Stimulated activated CD8-positive, alpha-beta memory T cell treated with anti-CD3 and anti-CD28 coated beads, Interleukin-4, amount 100 ng/mL, for 4 hours (primary cell): ENCODE results near the gene DOCK1.

Source experiments
- DNase-seq, 2 donors: peaks; one replicate each; pipeline ENCODE4 v3.0.0-alpha.2; 2020; ENCODE audit warnings: low read depth in 2 of 2, low spot score in 1 of 2

The DOCK1 gene

DNA sequence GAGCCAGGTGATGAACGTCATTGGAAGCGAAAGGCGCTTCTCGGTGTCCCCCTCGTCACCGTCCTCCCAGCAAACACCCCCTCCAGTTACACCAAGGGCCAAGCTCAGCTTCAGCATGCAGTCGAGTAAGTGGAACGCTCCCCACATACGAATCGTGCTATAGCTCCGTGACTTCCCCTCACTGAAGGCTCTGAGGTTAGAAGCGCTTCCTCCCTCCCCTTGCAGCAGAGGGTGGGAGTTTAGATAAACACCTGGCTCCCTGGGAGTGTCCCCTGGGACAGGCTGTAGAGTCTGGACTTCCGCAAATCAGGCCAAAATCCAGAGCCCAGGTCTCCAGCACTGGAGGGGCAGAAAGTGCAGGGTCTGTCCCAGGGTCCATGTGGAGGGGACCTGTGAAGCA, 538.9 kb downstream of the DOCK1 start:
- no peak for DNase-seq

DNA sequence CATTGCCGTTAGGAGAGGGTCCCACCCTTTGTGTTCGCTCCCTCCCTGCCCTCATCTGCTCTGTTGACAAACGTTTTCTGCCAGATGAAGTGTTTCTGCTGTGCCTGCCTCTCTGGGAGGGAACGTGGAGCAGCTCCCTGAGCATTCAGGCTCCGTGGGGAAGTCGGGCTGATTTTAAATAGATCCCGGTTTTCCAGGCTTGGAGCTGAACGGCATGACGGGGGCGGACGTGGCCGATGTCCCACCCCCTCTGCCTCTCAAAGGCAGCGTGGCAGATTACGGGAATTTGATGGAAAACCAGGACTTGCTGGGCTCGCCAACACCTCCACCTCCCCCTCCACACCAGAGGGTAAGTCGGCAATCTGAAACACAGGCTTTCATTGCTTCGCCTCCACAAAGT, 542.0 kb downstream of the DOCK1 start:
- DNase-seq: no peak

GRCh38 chr10:127449490-127449889, 544.3 kb downstream of the DOCK1 start:
- DNase-seq: no peak

GRCh38 chr10:127450644-127451043, 545.4 kb downstream of the DOCK1 start:
- no peak for DNase-seq

DNA sequence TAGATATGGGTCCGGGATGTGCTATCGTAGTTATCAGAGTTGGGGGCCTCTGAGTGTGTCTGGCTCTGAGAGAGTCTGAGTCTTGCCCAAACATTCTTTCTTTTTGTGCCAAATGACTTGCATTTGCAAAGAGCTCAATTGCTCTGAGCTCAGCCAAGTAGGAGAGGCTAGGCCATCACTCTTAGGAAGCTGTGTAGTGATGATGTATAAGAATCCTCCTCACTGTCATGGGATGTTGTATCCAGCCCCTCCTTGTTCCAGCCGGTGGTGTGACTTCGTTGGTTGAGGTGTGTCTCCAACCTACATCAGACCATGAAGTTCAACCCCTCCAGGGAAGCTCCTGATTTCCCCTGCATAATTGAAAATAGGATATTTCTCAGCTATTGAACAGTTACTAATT, 546.4 kb downstream of the DOCK1 start:
- no peak for DNase-seq

DNA sequence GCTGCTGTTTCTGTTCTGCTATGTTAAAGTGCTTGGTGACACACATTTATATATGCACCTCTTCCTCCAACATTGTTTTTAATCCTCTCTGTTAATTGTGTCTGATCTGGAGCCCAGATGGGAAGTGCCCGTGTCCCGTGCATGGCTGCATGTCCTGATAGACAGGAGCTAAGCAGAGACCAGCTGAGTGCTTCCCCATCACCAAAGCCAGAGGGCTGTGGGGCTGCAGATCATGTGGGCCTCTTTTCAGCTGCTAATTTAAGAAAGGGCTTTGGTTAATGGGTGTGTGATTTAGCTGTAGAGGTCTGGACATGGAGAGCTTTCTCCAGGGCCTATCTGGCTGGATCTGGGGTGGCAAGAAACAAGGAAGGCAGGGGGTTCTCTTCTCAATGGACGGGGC, 547.3 kb downstream of the DOCK1 start:
- no peak for DNase-seq

GRCh38 chr10:127453706-127454105, 548.5 kb downstream of the DOCK1 start:
- DNase-seq: no peak

DNA sequence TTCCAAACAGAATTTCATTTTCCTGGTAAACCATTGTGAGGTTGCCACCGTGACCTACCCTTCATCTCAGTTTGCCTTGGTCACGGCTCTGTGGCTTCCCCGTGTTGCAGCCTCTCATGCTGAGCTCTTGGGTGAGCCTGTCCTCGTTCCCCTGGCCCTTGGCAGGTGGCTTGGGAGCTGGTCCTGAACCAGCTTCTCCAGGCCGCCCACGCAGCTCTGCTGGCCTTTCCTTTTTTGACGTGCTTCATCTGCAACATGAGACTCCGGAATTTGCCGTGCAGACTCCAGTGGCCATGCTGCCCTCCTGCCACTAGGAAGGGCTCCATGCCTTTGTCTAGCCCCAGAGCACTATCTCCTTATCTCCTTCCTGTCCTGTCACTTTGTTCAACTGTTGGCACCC, 550.9 kb downstream of the DOCK1 start:
- no peak for DNase-seq

DNA sequence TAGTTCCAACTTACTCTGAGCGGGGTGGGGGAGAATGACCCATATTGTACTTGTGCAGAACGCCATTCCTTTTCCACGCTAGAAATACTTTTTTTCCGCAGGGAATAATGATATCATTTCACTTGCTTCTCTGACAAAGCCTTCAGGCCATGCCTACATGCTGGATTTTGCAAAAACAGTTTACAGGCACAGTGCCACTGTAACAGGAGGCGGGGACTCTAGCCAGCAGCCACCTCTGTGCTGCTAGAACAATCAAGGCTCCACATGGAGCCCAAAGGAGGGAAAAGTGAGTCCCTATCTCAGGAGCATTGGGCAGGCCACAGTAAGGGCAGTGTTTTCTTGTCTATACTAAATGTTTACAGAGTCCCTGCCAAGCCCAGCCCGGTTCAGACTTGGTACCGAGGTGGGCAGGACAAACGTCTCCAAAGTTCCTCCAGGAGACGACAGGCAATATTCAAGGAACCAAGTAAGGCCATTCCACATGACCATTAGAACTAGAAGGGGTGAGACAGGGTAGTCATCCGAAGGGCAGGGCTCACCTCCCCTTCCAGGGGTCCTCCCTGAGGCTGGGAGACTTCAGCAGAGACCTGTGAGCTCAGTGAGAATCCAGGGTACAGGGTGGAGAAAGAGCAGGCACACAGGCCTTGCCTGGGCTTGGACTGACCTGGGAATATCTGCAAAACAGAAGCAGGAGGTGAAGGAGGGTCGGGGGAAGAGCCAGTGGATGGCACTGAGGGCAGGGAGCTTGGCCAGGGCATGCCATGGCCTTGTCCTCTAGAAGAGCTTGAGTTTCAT, 553.0 kb downstream of the DOCK1 start:
- no peak for DNase-seq

DNA sequence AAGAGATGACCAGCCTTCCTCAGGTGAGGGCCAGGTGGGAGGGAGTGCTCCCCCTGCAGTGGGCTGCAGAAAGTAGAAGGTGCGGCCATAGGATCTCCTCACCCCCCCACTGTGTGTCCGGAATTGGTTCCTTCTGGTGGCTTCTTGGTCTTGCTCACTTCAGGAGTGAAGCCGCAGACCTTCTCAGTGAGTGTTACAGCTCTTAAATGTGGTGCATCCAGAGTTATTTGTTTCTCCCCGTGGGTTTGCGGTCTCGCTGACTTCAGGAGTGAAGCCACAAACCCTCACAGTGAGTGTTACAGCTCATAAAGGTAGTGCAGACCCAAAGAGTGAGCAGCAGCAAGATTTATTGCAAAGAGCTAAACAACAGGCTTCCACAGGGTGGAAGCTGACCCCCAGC, 553.6 kb downstream of the DOCK1 start:
- DNase-seq: no peak

GRCh38 chr10:127459918-127460317, 554.7 kb downstream of the DOCK1 start:
- no peak for DNase-seq

- DNase-seq: no peak
Observed at GRCh38 chr10:127462643-127463295, 557.5 kb downstream of the DOCK1 start.

DNA sequence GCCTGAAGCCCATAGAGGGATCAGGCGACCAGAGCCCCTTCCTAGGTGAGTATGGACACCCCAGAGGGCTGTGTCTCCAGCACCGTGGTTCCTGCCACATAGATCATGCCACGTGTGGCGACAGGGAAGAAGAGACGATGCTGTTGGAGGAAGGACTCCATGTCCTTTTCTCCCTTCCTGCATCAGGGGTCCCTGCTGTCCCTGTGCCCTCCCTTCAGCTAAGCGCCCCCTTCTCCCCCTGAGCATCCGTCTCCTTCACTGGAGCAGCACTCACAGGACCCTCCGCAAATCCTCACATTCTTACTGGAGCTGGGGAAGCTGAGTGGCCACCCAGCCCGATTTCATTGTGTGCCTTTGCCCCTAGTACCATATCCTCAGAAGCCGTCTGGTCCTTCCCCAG, 558.3 kb downstream of the DOCK1 start:
- no peak for DNase-seq

DNA sequence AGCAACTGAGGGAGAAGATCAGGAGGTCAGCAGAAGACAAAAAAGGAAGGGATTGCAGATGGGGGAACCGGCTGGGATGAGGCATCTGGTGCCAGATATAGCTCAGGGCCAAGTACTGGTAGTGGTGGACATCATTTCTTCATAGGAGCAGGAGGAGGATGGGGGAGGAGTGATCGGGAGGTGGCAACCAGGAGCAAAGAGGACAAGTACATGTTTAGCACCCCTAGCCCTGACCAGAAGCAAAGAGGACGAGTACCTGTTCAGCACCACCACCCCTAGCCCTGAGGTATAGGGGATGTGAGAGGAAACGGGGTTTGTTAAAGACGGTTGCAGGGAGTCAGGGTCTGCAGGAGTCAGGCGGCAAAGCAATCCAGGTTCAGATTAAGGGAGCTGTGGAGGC, 559.3 kb downstream of the DOCK1 start:
- DNase-seq: no peak

- no peak for DNase-seq
Observed at GRCh38 chr10:127467811-127468210, 562.6 kb downstream of the DOCK1 start.

DNA sequence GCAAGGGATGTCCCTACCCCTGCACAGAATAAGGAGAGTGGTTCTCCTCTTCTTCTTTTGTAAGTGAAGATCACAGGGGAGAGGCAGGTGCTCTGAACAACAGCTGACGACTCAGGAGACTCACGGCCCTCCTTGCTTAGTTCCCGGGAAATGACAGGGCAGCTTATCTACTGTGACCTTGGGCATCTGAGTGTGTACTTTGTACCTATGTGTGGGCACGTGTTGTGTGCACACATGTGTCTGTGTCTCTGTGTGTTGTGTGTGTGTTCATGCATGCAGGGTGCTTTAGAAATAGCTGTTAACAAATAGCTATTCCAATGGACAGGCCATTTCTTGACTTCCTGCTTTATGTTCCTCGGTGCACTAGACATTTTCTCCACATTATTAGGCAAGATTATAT, 563.4 kb downstream of the DOCK1 start:
- no peak for DNase-seq

DNA sequence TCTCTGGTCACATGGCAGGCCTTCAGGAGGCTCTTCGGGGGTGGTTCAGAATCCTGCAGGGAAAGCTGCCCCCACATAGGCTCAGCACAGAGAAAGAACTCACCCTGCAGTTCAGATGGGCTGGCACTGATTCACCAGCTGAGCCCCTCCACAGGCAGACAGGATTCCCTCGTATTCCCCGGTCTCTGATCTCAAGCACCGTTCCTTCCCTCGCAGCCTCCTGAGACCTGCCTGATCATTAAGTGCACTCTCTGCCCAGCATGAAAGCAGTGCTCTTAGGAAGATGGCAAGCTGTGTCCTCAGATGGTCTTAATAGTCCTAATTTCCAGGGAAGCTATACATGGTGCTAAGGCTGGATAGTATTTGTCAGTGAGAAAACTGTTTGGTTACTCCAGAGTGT, 565.7 kb downstream of the DOCK1 start:
- DNase-seq: no peak

GRCh38 chr10:127472976-127473375, 567.7 kb downstream of the DOCK1 start:
- DNase-seq: no peak

- no peak for DNase-seq
Observed at GRCh38 chr10:127474501-127474900, 569.3 kb downstream of the DOCK1 start.

DNA sequence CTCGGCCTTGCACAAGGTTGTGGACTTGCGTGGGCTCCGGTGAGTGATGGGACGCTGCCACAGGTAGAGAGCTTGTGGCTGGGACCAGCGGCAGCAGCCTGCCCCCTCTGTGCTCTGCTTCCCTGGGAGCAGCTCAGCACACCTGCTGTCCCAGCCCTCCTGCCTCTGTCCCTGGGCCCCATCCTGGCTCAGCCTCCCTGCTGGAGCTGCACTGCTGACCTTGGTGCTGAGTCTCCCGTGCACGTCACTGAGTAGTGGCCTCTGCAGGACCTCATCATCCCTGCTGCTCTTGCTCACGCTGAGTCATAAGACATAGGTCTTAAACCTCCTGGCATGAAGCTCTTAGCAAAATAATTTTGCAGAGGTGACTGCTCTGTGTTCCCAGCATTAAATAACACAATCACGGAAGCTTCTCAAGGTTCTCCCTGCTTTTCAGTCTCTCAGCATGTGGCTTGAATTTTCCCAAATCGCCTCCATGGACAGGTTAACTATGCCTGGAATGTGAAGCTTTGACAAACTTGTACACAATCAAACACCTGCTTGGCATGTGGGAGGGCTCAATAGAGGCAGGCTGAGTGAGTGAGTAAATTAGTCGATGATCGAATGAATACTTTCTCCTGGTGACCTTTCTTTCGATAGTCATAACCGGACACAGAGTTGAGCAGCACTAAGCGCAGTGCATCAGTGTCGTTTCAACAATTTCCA, 580.1 kb downstream of the DOCK1 start:
- DNase-seq: no peak

DNA sequence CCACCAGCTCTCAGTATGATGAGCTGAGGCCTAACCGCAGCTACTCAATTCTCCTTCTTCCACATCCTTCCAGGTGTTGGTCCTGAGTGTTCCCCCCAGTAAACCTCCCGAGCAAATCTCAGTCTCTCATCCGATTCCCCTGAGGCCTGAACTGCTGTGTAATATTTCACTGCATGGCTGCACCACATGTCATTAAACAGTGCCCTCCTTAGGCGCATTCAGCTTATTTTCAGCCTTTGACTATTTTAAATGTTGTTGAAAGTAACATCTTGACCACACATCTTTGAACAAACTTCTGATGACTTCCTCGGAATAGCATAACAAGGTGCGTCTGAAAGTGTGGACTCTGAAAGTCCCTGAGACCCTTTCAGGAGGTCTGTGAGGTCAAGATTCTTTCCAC, 581.1 kb downstream of the DOCK1 start:
- no peak for DNase-seq

DNA sequence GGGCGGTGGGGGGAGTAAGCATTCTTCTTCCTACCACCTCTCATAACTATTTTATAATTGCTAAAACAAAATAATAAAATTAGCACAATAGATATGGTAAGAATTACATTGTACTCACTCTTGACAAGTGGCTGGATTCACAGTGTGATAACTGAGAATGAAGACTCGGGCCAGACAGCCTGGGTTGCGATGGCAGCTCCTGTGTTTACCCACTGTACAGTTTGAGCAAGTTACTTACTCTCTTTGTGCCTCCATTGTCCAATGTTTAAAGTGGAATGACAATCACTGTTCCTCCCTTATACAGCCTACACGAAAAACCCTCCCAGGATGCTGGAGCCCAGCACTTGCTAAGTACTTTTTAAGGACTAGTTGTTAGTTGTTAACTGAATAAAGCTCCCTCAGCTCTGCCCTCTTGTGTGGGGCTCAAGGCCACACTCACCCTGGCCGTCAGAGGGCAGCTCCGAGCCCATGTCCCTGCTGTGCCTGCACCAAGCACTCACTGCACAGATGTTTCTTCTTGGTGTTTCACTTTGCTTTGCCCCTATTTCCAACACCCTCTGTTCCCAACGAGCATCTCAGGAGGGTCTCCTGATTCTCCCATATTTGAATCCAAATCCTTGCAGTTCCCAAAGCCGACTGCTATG, 587.5 kb downstream of the DOCK1 start:
- DNase-seq: no peak
